SK-N-MC (cell line): ENCODE results near the gene CCHCR1.
"Not testable (repeated sequence)": the region's sequence is repeated elsewhere in the genome, so short reads cannot be mapped to it uniquely, and the experiment has no call there.

Source experiments
- EZH2 ChIP-seq: fragments of 200-600 bp; sonication (generic); IDR thresholded peaks from one replicate; pipeline ENCODE4 v1.6.1; 2017; ENCODE audit warnings: antibody characterized with exemption
- FOXP2 ChIP-seq: optimal IDR thresholded peaks from 2 replicates; pipeline ENCODE3; 2011; ENCODE audit warnings: mild to moderate bottlenecking, moderate library complexity; ENCODE audit not compliant: insufficient read depth; ENCODE audit errors: extremely low read length, control extremely low read depth
- POLR2AphosphoS5 ChIP-seq: IDR thresholded peaks from 2 replicates; pipeline ENCODE4 v1.6.1; 2012; ENCODE audit warnings: mild to moderate bottlenecking, low read depth, low read length, borderline replicate concordance

DNA sequence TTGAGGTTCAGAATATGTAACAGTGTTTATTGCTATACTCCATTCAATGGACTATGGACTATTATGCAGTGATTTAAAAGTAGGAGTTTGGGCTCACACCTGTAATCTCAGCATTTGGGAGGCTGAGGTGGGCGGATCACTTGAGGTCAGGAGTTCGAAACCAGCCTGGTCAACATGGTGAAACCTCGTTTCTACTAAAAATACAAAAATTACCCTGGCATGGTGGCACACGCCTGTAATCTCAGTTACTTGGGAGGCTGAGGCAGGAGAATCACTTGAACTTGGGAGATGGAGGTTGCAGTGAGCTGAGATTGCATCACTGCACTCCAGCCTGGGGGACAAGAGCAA, 41.5 kb upstream of the CCHCR1 start:
- not testable (repeated sequence) for TF ChIP-seq POLR2AphosphoS5, EZH2, FOXP2
